Ovary (tissue), 3 donors: ENCODE measurements around the gene NFYB.

ENCODE experiments used
- CTCF ChIP-seq, 3 donors: fragments of 450-650 bp in 2 of 3; fragments of 200-600 bp in 1 of 3; IDR thresholded peaks; one replicate each; pipeline versions ENCODE4 v1.5.1 to v1.8.0; 2016 to 2022; ENCODE audit warnings: antibody characterized with exemption in 3 of 3, mild to moderate bottlenecking in 1 of 3
- EP300 ChIP-seq: sonication (generic); formaldehyde crosslinking; IDR thresholded peaks from one replicate; pipeline ENCODE4 v1.6.1; 2017; ENCODE audit warnings: antibody characterized with exemption
- POLR2A ChIP-seq: fragments of 450-650 bp; IDR thresholded peaks from one replicate; pipeline ENCODE4 v1.6.1; 2017; ENCODE audit warnings: antibody characterized with exemption, mild to moderate bottlenecking, moderate library complexity
- donor health status: DM: no; HTN: no; CAD: no.

- TF ChIP-seq CTCF (IDR thresholded peaks at IDR 0.05) (peak in 1 of 3 donors; percentile 1), EP300 (no peak), POLR2A (no peak)
Measured at GRCh38 chr12:104109446-104110271, 28.4 kb downstream of the NFYB start.
